ENCODE results near the gene LMX1B.

Gene LMX1B

DNA sequence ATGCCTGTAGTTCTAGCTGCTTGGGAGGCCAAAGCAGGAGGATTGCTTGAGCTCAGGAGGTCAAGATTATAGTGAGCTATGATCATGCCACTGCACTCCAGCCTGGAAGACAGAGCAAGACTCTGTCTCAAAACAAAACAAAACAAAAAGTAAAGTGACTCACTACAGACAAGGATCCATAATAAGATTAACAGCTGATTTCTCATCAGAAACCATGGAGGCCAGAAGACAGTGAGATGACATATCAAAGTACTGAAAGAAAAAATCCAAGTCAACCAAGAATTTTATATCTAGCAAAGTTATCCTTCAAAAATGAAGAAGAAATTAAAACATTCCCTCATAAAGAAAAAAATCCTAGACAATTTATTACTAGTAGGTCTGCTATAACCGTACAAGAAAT, 121.8 kb downstream of the LMX1B start:
- Histone ChIP-seq H3K9me3 (ENCODE audit: control insufficient read depth, low read length) (no peaks in the 10 kb centered on the region), H3K4me1 (ENCODE audit: control insufficient read depth, insufficient read depth, low read length, poor library complexity, severe bottlenecking) (no peaks in the 10 kb centered on the region), H3K27me3 (replicated peaks; ENCODE audit: control insufficient read depth, insufficient read depth, low read length, poor library complexity, severe bottlenecking) (no peaks in the 10 kb centered on the region), H3K4me3 (ENCODE audit: insufficient read depth, low read depth, low read length, poor library complexity, severe bottlenecking) (no peak overlapping the region), H3K36me3 (ENCODE audit: control insufficient read depth, insufficient read depth, low read length) (no peaks in the 10 kb centered on the region), H3K27ac (ENCODE audit: insufficient read depth, low read length, poor library complexity, severe bottlenecking) (no peak overlapping the region)
- no peak for DNase-seq

DNA sequence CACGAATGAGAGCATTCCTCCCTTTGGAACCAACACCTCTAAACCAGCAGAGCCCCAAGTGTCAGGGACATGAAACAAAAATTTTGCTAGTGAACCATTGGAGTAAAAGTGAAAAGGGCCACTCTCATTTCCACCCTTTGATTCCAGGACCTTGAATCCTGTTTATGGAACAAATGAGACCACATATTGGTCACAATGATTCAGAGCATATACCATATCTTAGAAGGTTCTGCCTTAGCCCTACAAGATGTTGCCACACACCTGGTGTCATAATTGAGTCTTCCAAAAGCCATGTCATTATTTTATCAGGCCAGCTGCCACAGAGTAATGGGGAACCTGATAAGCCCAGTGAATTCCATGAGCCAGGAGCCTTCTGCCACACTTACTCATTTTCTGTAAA, 124.8 kb downstream of the LMX1B start:
- Histone ChIP-seq H3K9me3 (ENCODE audit: control insufficient read depth, low read length) (no peaks in the 10 kb centered on the region), H3K4me1 (ENCODE audit: control insufficient read depth, insufficient read depth, low read length, poor library complexity, severe bottlenecking) (no peaks in the 10 kb centered on the region), H3K27ac (ENCODE audit: insufficient read depth, low read length, poor library complexity, severe bottlenecking) (no peak overlapping the region), H3K36me3 (ENCODE audit: control insufficient read depth, insufficient read depth, low read length) (no peaks in the 10 kb centered on the region), H3K27me3 (replicated peaks; ENCODE audit: control insufficient read depth, insufficient read depth, low read length, poor library complexity, severe bottlenecking) (no peaks in the 10 kb centered on the region), H3K4me3 (ENCODE audit: insufficient read depth, low read depth, low read length, poor library complexity, severe bottlenecking) (no peak overlapping the region)
- no peak for DNase-seq

DNA sequence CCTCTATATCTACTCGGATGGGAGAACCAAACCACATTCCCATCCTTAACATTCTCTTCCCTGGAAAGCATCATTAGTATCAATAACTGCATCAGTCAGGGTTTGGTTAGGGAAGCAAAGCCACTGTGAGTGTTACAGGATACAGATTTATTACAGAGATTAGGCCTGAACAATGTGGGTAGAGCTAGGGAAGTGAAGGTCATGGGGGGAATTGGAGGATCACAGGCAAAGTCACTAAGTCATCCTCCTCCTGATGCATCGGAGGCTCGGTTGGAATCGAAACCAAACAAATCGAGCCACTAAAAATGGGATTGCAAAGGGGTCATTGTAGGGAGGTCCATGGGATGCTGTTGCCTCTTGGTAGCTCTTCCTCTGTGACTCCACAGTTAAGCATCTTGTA, 129.3 kb downstream of the LMX1B start:
- H3K4me3 ChIP-seq (ENCODE audit: insufficient read depth, low read depth, low read length, poor library complexity, severe bottlenecking) = no peak overlapping the region
- no peak overlapping the region for H3K27ac ChIP-seq (ENCODE audit: insufficient read depth, low read length, poor library complexity, severe bottlenecking)
- H3K36me3 ChIP-seq (ENCODE audit: control insufficient read depth, insufficient read depth, low read length) = no peaks in the 10 kb centered on the region
- no peaks in the 10 kb centered on the region for H3K4me1 ChIP-seq (ENCODE audit: control insufficient read depth, insufficient read depth, low read length, poor library complexity, severe bottlenecking)
- DNase-seq = no peak
- no peaks in the 10 kb centered on the region for H3K27me3 ChIP-seq (replicated peaks; ENCODE audit: control insufficient read depth, insufficient read depth, low read length, poor library complexity, severe bottlenecking)
- no peaks in the 10 kb centered on the region for H3K9me3 ChIP-seq (ENCODE audit: control insufficient read depth, low read length)

DNA sequence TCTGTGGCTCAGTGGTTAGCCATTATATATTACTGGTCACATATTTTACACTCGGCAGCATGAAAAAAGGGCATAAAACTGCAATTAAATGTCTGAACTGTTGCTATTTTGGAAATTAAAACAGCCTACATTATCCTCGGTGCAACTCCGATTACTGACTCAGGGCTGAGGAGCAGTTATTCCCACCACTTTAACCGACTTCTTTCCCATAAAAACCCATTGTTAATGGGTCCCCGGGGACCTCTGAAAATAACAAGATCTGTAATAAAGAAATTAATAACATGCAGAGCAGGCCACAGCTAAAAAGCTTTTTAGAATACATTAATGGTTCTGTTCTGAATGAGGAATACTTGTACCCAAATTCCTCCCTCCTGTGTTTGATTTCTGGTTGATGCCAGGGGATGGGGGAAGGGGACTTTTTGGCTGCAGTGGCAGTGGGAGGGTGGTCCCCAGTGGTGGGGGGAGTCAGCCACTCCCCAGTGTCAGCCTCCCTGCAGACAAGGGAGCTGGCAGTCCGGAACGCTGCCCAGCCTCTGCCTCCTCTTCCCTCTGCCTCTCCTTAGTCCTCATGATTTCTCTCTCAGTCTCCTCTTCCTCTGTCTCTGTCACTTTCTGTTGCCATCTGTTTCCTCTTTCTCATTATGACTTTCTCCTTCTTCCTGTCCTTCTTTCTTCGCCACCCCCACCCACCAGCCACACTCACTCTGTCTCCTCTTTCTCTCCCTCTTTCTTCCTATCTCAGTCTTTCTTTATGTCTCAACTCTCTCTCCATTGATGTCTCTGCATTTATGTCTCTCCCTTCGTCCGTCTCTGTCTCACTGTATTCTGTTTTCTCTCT, 132.1 kb downstream of the LMX1B start:
- no peak for DNase-seq

More for the DNA sequence above, 132.1 kb downstream of the LMX1B start:
- H3K27me3 ChIP-seq (replicated peaks; ENCODE audit: control insufficient read depth, insufficient read depth, low read length, poor library complexity, severe bottlenecking) = no peaks in the 10 kb centered on the region
- H3K4me1 ChIP-seq (ENCODE audit: control insufficient read depth, insufficient read depth, low read length, poor library complexity, severe bottlenecking) = no peaks in the 10 kb centered on the region
- H3K9me3 ChIP-seq (ENCODE audit: control insufficient read depth, low read length) = no peaks in the 10 kb centered on the region
- no peak overlapping the region for H3K4me3 ChIP-seq (ENCODE audit: insufficient read depth, low read depth, low read length, poor library complexity, severe bottlenecking)
- H3K27ac ChIP-seq (ENCODE audit: insufficient read depth, low read length, poor library complexity, severe bottlenecking) = no peak overlapping the region
- H3K36me3 ChIP-seq (ENCODE audit: control insufficient read depth, insufficient read depth, low read length) = no peaks in the 10 kb centered on the region

Measured in effector memory CD4-positive, alpha-beta T cell (primary cell).